NCI-H1417 (cell line): Measurements from ENCODE around the gene SLC6A8.
"Not testable (repeated sequence)": the region's sequence is repeated elsewhere in the genome, so short reads cannot be mapped to it uniquely, and the experiment has no call there.

Experiments
- DNase-seq, 3 experiments: peaks; one replicate each; lab custom pipeline; 2025; lab: John Stamatoyannopoulos, UW

Gene SLC6A8

GRCh38 chrX:153671589-153672530 is 15.9 kb upstream of the SLC6A8 start:
- DNase-seq: no peak

- DNase-seq: peak in 1 of 3 experiments; percentile 10
Observed at GRCh38 chrX:153672531-153673427, 14.9 kb upstream of the SLC6A8 start.

GRCh38 chrX:153673428-153674218 is 14.1 kb upstream of the SLC6A8 start, which contains the start of gene PNCK:
Gene PNCK (minus strand): TSS chrX:153673813. CDS start chrX:153673076, 737 bp downstream.
- DNase-seq: peak in 1 of 3 experiments; percentile 21

GRCh38 chrX:153674219-153674851 is 13.4 kb upstream of the SLC6A8 start:
- DNase-seq: no peak

GRCh38 chrX:153681175-153681574 is 6.6 kb upstream of the SLC6A8 start:
- no peak for DNase-seq

GRCh38 chrX:153683486-153683885 is 4.2 kb upstream of the SLC6A8 start:
- not testable (repeated sequence) for DNase-seq

GRCh38 chrX:153684467-153685155 is 3.1 kb upstream of the SLC6A8 start:
- peak in 1 of 3 experiments; percentile 9 for DNase-seq

- no peak for DNase-seq
Observed at GRCh38 chrX:153685156-153685536, 2.6 kb upstream of the SLC6A8 start.

GRCh38 chrX:153685751-153686696 is 1.7 kb upstream of the SLC6A8 start:
- DNase-seq: no peak

GRCh38 chrX:153686711-153687110 is 1.0 kb upstream of the SLC6A8 start:
- no peak for DNase-seq

GRCh38 chrX:153688071-153688470 is 345 bp downstream of the SLC6A8 start:
- DNase-seq: no peak

GRCh38 chrX:153688506-153688905 is 780 bp downstream of the SLC6A8 start:
- DNase-seq: no peak

- no peak for DNase-seq
Observed at GRCh38 chrX:153688911-153689590, 1.3 kb downstream of the SLC6A8 start.

GRCh38 chrX:153689654-153690465 is 2.1 kb downstream of the SLC6A8 start:
- DNase-seq: no peak

- no peak for DNase-seq
Observed at GRCh38 chrX:153690466-153690865, 2.7 kb downstream of the SLC6A8 start.

- DNase-seq: not testable (repeated sequence)
Observed at GRCh38 chrX:153691032-153691827, 3.5 kb downstream of the SLC6A8 start.

- no peak for DNase-seq
Observed at GRCh38 chrX:153692003-153692402, 4.3 kb downstream of the SLC6A8 start.
